ENCODE results near the gene MPDU1.
"Not testable (repeated sequence)": the region's sequence is repeated elsewhere in the genome, so short reads cannot be mapped to it uniquely, and the experiment has no call there.

MPDU1 gene

GRCh38 chr17:7582396-7583252, 1.0 kb upstream of the MPDU1 start:
- no peak for DNase-seq

GRCh38 chr17:7586673-7587419, 3.2 kb downstream of the MPDU1 start:
- DNase-seq, result no peak

- no peak for DNase-seq
These were observed 3.9 kb downstream of the MPDU1 start for GRCh38 chr17:7587420-7588151.

GRCh38 chr17:7588553-7589203, 5.0 kb downstream of the MPDU1 start:
- DNase-seq, result no peak

- peak; percentile 10 to 20 for DNase-seq
These were observed 5.7 kb downstream of the MPDU1 start for GRCh38 chr17:7589204-7589868.

- DNase-seq, result no peak
These were observed 6.4 kb downstream of the MPDU1 start, which contains the start of gene SOX15 for GRCh38 chr17:7589891-7590691. Gene SOX15 (minus strand): TSS chr17:7590094. CDS start chr17:7589676, 418 bp downstream.

- DNase-seq, result no peak
These were observed 7.1 kb downstream of the MPDU1 start for GRCh38 chr17:7590743-7591142.

- no peak for DNase-seq
These were observed 7.9 kb downstream of the MPDU1 start for GRCh38 chr17:7591596-7591995.

GRCh38 chr17:7592422-7593021, 8.9 kb downstream of the MPDU1 start:
- no peak for DNase-seq

GRCh38 chr17:7593296-7593695, 9.6 kb downstream of the MPDU1 start:
- DNase-seq, result no peak

GRCh38 chr17:7597561-7597960, 13.9 kb downstream of the MPDU1 start:
- DNase-seq, result not testable (repeated sequence)

GRCh38 chr17:7606280-7606679, 22.6 kb downstream of the MPDU1 start:
- no peak for DNase-seq

GRCh38 chr17:7610641-7611040, 27.0 kb downstream of the MPDU1 start:
- no peak for DNase-seq

GRCh38 chr17:7611635-7612293, 28.1 kb downstream of the MPDU1 start:
- DNase-seq, result no peak

GRCh38 chr17:7612294-7612640, 28.6 kb downstream of the MPDU1 start:
- no peak for DNase-seq

GRCh38 chr17:7613769-7614424, 30.2 kb downstream of the MPDU1 start:
- DNase-seq, result no peak

GRCh38 chr17:7614425-7615264, 31.0 kb downstream of the MPDU1 start, which contains the start of gene FXR2:
Gene FXR2 (minus strand): TSS chr17:7614897. CDS start chr17:7614532, 365 bp downstream.
- DNase-seq, result peak; percentile 88 to 94

- no peak for DNase-seq
These were observed 31.7 kb downstream of the MPDU1 start for GRCh38 chr17:7615265-7615747.

- no peak for DNase-seq
These were observed 35.0 kb downstream of the MPDU1 start for GRCh38 chr17:7618608-7619007.
